GM19023 (cell line): ENCODE measurements around the gene ABHD18.
A peak's percentile ranks its signal among the peaks of the same experiment; 100 is the strongest.
"Not testable (repeated sequence)": the region's sequence is repeated elsewhere in the genome, so short reads cannot be mapped to it uniquely, and the experiment has no call there.

Experiments
- ATAC-seq: cut with Tn5 transposase; IDR thresholded peaks from one replicate; pipeline ENCODE4 v1.9.1; 2021; ENCODE audit warnings: mild to moderate bottlenecking, moderate library complexity; ENCODE audit not compliant: unreplicated experiment

Gene ABHD18

GRCh38 chr4:127965062-127965802 is at the start of gene ABHD18, which contains the start of gene MFSD8:
ABHD18 (plus strand) TSS chr4:127965406; CDS start chr4:127982956, 17,550 bp downstream.
MFSD8 (minus strand) TSS chr4:127965173; CDS start chr4:127965133, 40 bp downstream.
- peak; percentile 95 for ATAC-seq

GRCh38 chr4:127916512-127916911 is 48.7 kb upstream of the ABHD18 start:
- ATAC-seq, result no peak

GRCh38 chr4:127917151-127917550 is 48.1 kb upstream of the ABHD18 start:
- no peak for ATAC-seq

- ATAC-seq, result no peak
Measured at GRCh38 chr4:127920521-127920920, 44.7 kb upstream of the ABHD18 start.

- ATAC-seq, result no peak
Measured at GRCh38 chr4:127922226-127922625, 43.0 kb upstream of the ABHD18 start.

GRCh38 chr4:127925720-127926119 is 39.5 kb upstream of the ABHD18 start:
- ATAC-seq, result not testable (repeated sequence)

GRCh38 chr4:127930175-127930574 is 35.0 kb upstream of the ABHD18 start:
- no peak for ATAC-seq

GRCh38 chr4:127931836-127932235 is 33.4 kb upstream of the ABHD18 start:
- not testable (repeated sequence) for ATAC-seq

- no peak for ATAC-seq
Measured at GRCh38 chr4:127936974-127937373, 28.2 kb upstream of the ABHD18 start.

GRCh38 chr4:127957105-127957504 is 8.1 kb upstream of the ABHD18 start:
- ATAC-seq, result no peak

- no peak for ATAC-seq
Measured at GRCh38 chr4:127959794-127960193, 5.4 kb upstream of the ABHD18 start.

GRCh38 chr4:127963633-127964398 is 1.4 kb upstream of the ABHD18 start:
- not testable (repeated sequence) for ATAC-seq

- ATAC-seq, result peak; percentile 13
Measured at GRCh38 chr4:127964426-127965061, 662 bp upstream of the ABHD18 start.

GRCh38 chr4:127965803-127966175 is 583 bp downstream of the ABHD18 start:
- ATAC-seq, result peak; percentile 26

- ATAC-seq, result no peak
Measured at GRCh38 chr4:127967141-127967775, 2.1 kb downstream of the ABHD18 start.

GRCh38 chr4:127968586-127968985 is 3.4 kb downstream of the ABHD18 start:
- no peak for ATAC-seq

- not testable (repeated sequence) for ATAC-seq
Measured at GRCh38 chr4:127970925-127971324, 5.7 kb downstream of the ABHD18 start.

GRCh38 chr4:127975121-127975770 is 10.0 kb downstream of the ABHD18 start:
- ATAC-seq, result no peak

- no peak for ATAC-seq
Measured at GRCh38 chr4:127978930-127979329, 13.7 kb downstream of the ABHD18 start.

GRCh38 chr4:127982445-127982844 is 17.2 kb downstream of the ABHD18 start:
- no peak for ATAC-seq

- no peak for ATAC-seq
Measured at GRCh38 chr4:127985989-127986388, 20.8 kb downstream of the ABHD18 start.
